Loucy (cell line): ENCODE data around the gene CIBAR2.

Source experiments
- H2AFZ ChIP-seq: fragments of 200-600 bp; sonication (generic); 2 replicates; pipeline ENCODE4 v1.6.0; 2016; ENCODE audit warnings: antibody characterized with exemption, mild to moderate bottlenecking, low read length, moderate library complexity
- H3F3A ChIP-seq: fragments of 200-600 bp; 2 replicates; pipeline ENCODE4 v1.6.0; 2016; ENCODE audit warnings: antibody characterized with exemption, low read depth, mild to moderate bottlenecking
- H3K27me3 ChIP-seq: fragments of 200-600 bp; sonication (generic); 2 replicates; pipeline ENCODE4 v1.6.1; 2014; ENCODE audit warnings: low read length, mild to moderate bottlenecking; ENCODE audit not compliant: insufficient read depth, poor library complexity, severe bottlenecking
- H3K36me3 ChIP-seq: fragments of 200-600 bp; sonication (generic); 2 replicates; pipeline ENCODE4 v1.6.1; 2016; ENCODE audit warnings: low read length; ENCODE audit not compliant: insufficient read depth
- H3K4me1 ChIP-seq: fragments of 200-600 bp; sonication (generic); 2 replicates; pipeline ENCODE4 v1.5.1; 2014; ENCODE audit warnings: low read length, mild to moderate bottlenecking; ENCODE audit not compliant: insufficient read depth, poor library complexity, severe bottlenecking
- H3K4me2 ChIP-seq: fragments of 200-600 bp; sonication (generic); 2 replicates; pipeline ENCODE4 v1.6.0; 2014; ENCODE audit warnings: antibody characterized with exemption, low read length, low read depth, mild to moderate bottlenecking; ENCODE audit not compliant: poor library complexity, severe bottlenecking
- H3K4me3 ChIP-seq: fragments of 200-600 bp; sonication (generic); 2 replicates; pipeline ENCODE4 v1.5.1; 2014; ENCODE audit warnings: low read length, mild to moderate bottlenecking, mixed read lengths; ENCODE audit not compliant: poor library complexity, severe bottlenecking
- H3K79me2 ChIP-seq: fragments of 200-600 bp; sonication (generic); 2 replicates; pipeline ENCODE4 v1.6.1; 2014; ENCODE audit warnings: low read length; ENCODE audit not compliant: insufficient read depth
- H3K9ac ChIP-seq: fragments of 200-600 bp; sonication (generic); 2 replicates; pipeline ENCODE4 v1.6.0; 2014; ENCODE audit warnings: mild to moderate bottlenecking, low read depth, low read length, moderate library complexity; ENCODE audit not compliant: poor library complexity, severe bottlenecking
- H3K9me2 ChIP-seq: fragments of 200-600 bp; sonication (generic); replicated peaks from 2 replicates; pipeline ENCODE4 v1.6.1; 2016; ENCODE audit warnings: low read depth, low read length, mixed read lengths
- H3K9me3 ChIP-seq: fragments of 200-600 bp; sonication (generic); 2 replicates; pipeline ENCODE4 v1.6.1; 2014; ENCODE audit warnings: mild to moderate bottlenecking, antibody characterized with exemption, low read length, low read depth; ENCODE audit not compliant: insufficient read depth
- H4K20me1 ChIP-seq: fragments of 200-600 bp; sonication (generic); 2 replicates; pipeline ENCODE4 v1.6.0; 2014; ENCODE audit warnings: antibody characterized with exemption, low read length, mild to moderate bottlenecking; ENCODE audit not compliant: insufficient read depth, poor library complexity, severe bottlenecking
- EZH2phosphoT487 ChIP-seq: fragments of 200-600 bp; IDR thresholded peaks from 2 replicates; pipeline ENCODE4 v1.6.1; 2018; ENCODE audit warnings: antibody characterized with exemption, mild to moderate bottlenecking, moderate library complexity, borderline replicate concordance
- TF ChIP-seq, protein P1 (sequence below): fragments of 200-600 bp; sonication (generic); conservative IDR thresholded peaks from 2 replicates; pipeline ENCODE4 v1.5.1; 2014; ENCODE audit warnings: mild to moderate bottlenecking, antibody characterized with exemption, low read length

CIBAR2 gene

DNA sequence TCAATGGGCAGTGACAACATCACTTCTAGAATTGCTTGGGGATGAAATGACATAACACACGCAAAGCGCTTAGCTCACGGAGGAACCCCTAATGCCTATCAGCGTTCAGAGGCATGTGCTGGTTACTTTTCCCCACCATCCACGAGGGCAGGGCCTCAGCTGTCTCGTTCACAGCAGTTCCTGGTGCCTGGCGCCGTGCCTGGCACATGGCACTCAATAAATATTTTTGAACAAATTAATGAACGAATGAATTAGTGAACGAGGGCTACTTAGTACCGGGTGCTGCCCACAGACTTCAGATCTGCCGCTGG lies 14.1 kb upstream of the CIBAR2 start:
- Histone ChIP-seq H3K4me1 (no peaks in the 10 kb centered on the region), H3K9ac (no peak overlapping the region), H3K9me3 (no peaks in the 10 kb centered on the region), H3K36me3 (no peaks in the 10 kb centered on the region), H3F3A (no peaks in the 10 kb centered on the region), H3K4me2 (no peak overlapping the region), H2AFZ (no peak overlapping the region), H4K20me1 (no peaks in the 10 kb centered on the region), H3K79me2 (no peaks in the 10 kb centered on the region), H3K4me3 (no peak overlapping the region), H3K9me2 (no peaks in the 10 kb centered on the region), H3K27me3 (no peaks in the 10 kb centered on the region)
- TF ChIP-seq, protein P1, sequence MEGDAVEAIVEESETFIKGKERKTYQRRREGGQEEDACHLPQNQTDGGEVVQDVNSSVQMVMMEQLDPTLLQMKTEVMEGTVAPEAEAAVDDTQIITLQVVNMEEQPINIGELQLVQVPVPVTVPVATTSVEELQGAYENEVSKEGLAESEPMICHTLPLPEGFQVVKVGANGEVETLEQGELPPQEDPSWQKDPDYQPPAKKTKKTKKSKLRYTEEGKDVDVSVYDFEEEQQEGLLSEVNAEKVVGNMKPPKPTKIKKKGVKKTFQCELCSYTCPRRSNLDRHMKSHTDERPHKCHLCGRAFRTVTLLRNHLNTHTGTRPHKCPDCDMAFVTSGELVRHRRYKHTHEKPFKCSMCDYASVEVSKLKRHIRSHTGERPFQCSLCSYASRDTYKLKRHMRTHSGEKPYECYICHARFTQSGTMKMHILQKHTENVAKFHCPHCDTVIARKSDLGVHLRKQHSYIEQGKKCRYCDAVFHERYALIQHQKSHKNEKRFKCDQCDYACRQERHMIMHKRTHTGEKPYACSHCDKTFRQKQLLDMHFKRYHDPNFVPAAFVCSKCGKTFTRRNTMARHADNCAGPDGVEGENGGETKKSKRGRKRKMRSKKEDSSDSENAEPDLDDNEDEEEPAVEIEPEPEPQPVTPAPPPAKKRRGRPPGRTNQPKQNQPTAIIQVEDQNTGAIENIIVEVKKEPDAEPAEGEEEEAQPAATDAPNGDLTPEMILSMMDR: no peak
- TF ChIP-seq EZH2phosphoT487: no peak

DNA sequence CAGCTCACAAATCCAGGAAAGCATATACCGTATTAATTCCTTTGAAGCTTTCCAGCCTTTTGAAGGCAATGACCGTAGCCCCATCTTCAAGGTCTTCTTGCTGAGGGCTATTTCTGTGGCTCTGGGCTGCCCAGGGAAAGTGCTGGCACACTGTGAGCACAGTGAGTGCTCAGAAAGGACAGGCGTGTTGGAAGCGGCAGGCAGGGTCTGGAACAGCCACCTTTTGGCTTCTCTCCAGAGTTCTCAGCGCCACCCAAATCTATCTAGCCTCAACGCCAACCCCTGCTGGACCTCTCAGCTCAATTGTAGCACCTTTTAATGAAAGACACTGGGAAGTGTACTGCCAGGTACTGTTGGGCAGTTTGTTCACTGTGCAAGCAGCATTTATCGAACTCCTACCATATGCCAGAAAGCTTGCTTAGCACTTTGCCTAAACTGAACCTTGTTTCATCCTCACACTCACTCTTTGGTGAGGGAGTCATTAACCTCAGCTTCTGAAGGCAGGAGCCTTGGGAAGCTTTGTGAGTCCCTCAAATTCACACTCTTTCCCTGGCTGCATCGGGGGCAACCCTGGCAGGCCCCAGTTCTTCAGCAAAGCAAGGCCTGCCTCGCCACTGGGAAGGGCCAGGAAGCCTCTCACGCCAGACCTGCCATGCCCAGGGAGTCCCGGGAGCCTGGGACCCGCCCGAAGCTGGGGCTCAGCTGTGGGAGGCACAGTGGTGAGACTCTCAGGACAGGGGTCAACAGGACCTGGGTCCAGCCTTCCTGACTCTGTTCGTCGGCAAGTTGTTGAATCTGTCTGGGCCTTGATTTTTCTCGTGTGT lies 13.5 kb upstream of the CIBAR2 start:
- no peaks in the 10 kb centered on the region for H3K9me2 ChIP-seq
- no peak overlapping the region for H3K4me3 ChIP-seq
- TF ChIP-seq EZH2phosphoT487: no peak
- TF ChIP-seq, protein P1: no peak
- H3F3A ChIP-seq: no peaks in the 10 kb centered on the region
- no peaks in the 10 kb centered on the region for H3K27me3 ChIP-seq
- no peaks in the 10 kb centered on the region for H3K4me1 ChIP-seq
- H3K36me3 ChIP-seq: no peaks in the 10 kb centered on the region
- no peaks in the 10 kb centered on the region for H4K20me1 ChIP-seq
- H2AFZ ChIP-seq: no peak overlapping the region
- no peaks in the 10 kb centered on the region for H3K79me2 ChIP-seq
- H3K9ac ChIP-seq: no peak overlapping the region
- H3K4me2 ChIP-seq: no peak overlapping the region
- no peaks in the 10 kb centered on the region for H3K9me3 ChIP-seq

DNA sequence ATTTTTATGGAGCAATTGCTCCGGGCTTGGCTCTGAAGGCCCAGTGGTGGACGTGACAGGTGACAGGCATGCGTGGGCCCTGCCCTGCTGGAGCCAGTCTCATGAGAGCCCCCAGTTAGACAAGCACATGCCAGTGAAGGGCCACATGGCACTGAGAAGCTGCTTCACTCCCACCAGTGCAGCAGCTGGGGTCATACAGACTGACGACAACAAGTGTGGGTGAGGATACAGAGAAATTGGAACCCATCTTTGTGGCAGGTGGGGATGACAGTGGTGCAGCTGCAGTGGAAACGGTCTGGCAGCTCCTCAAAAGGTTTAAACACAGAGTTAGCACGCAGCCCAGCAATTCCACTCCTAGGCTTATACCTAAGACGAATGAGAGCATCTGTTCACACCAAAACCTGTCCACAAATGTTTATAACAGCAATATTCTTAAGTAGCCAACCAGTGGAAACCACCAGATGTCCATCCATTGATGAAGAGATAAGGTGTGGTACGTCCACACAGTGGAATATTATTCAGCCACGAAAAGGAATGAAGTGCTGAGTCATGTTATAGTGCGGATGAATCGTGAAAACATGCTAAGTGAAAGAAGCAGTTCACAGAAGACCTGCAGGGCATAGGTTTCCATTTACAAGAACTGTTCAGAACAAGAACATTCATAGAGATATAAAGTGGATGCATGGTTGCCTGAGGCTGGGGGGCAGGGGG lies 12.5 kb upstream of the CIBAR2 start:
- no peak overlapping the region for H2AFZ ChIP-seq
- no peak overlapping the region for H3K4me3 ChIP-seq
- TF ChIP-seq, protein P1: no peak
- H3K9me3 ChIP-seq: no peaks in the 10 kb centered on the region
- no peaks in the 10 kb centered on the region for H3K9me2 ChIP-seq
- H3K79me2 ChIP-seq: no peaks in the 10 kb centered on the region
- no peaks in the 10 kb centered on the region for H3K4me1 ChIP-seq
- no peak overlapping the region for H3K9ac ChIP-seq
- no peaks in the 10 kb centered on the region for H3K36me3 ChIP-seq
- no peaks in the 10 kb centered on the region for H3F3A ChIP-seq
- no peaks in the 10 kb centered on the region for H4K20me1 ChIP-seq
- H3K4me2 ChIP-seq: no peak overlapping the region
- H3K27me3 ChIP-seq: no peaks in the 10 kb centered on the region
